ENCODE data around the gene MTIF2.
"Not testable (repeated sequence)": the region's sequence is repeated elsewhere in the genome, so short reads cannot be mapped to it uniquely, and the experiment has no call there.

MTIF2 gene

GRCh38 chr2:55245411-55245810 lies 23.6 kb downstream of the MTIF2 start:
- H3K4me3 ChIP-seq, result no peak overlapping the region
- no peak overlapping the region for H3K27ac ChIP-seq
- H3K36me3 ChIP-seq, result peaks cover 36 to 90% (median 60%) of the 10 kb centered on the region in 3 donors
- H3K9me3 ChIP-seq, result no peaks in the 10 kb centered on the region
- TF ChIP-seq CTCF (IDR thresholded peaks at IDR 0.05), result no peak
- H3K27me3 ChIP-seq, result no peaks in the 10 kb centered on the region
- H3K4me1 ChIP-seq, result no peaks in the 10 kb centered on the region
- intact Hi-C loops (cut with DNase I; ENCODE audit: low total_unique reads), result no loop called here
- DNase-seq, result no peak

- H3K27me3 ChIP-seq, result no peaks in the 10 kb centered on the region
- no peak overlapping the region for H3K4me3 ChIP-seq
- H3K27ac ChIP-seq, result no peak overlapping the region
- H3K4me1 ChIP-seq, result no peaks in the 10 kb centered on the region
- intact Hi-C loops (cut with DNase I; ENCODE audit: low total_unique reads), result no loop called here
- TF ChIP-seq CTCF (IDR thresholded peaks at IDR 0.05), result no peak
- H3K9me3 ChIP-seq, result no peaks in the 10 kb centered on the region
- peaks cover 34 to 88% (median 58%) of the 10 kb centered on the region in 3 donors for H3K36me3 ChIP-seq
- no peak for DNase-seq
Observed at GRCh38 chr2:55242617-55243016, 26.4 kb downstream of the MTIF2 start.

GRCh38 chr2:55241582-55241981 lies 27.4 kb downstream of the MTIF2 start:
- H3K4me1 ChIP-seq; H3K27ac ChIP-seq; DNase-seq; intact Hi-C loops (cut with DNase I; ENCODE audit: low total_unique reads); H3K27me3 ChIP-seq; H3K9me3 ChIP-seq; H3K4me3 ChIP-seq: not testable (repeated sequence)
- peaks cover 39 to 85% (median 61%) of the 10 kb centered on the region in 3 donors for H3K36me3 ChIP-seq

GRCh38 chr2:55239656-55240222 lies 29.3 kb downstream of the MTIF2 start:
- no peak for DNase-seq
- intact Hi-C loops (cut with DNase I; ENCODE audit: low total_unique reads), result loop anchor here (10.0 kb wide), 1 partner anchor 185 kb away; no protein-coding TSS in a partner anchor
- no peaks in the 10 kb centered on the region for H3K9me3 ChIP-seq
- H3K4me1 ChIP-seq, result peaks cover 0 to 6% (median 0%) of the 10 kb centered on the region in 4 donors
- H3K4me3 ChIP-seq, result no peak overlapping the region
- no peak overlapping the region for H3K27ac ChIP-seq
- TF ChIP-seq CTCF (IDR thresholded peaks at IDR 0.05), result no peak
- no peaks in the 10 kb centered on the region for H3K27me3 ChIP-seq
- H3K36me3 ChIP-seq, result peaks cover 52 to 85% (median 78%) of the 10 kb centered on the region in 3 donors

- no peak overlapping the region for H3K27ac ChIP-seq
- no peak for DNase-seq
- H3K9me3 ChIP-seq, result no peaks in the 10 kb centered on the region
Observed at GRCh38 chr2:55236992-55237543, 32.0 kb downstream of the MTIF2 start.

More at GRCh38 chr2:55236992-55237543, 32.0 kb downstream of the MTIF2 start:
- no peak overlapping the region for H3K4me3 ChIP-seq
- intact Hi-C loops (cut with DNase I; ENCODE audit: low total_unique reads), result loop anchor here (10.0 kb wide), 1 partner anchor 188 kb away; no protein-coding TSS in a partner anchor
- peaks cover 0 to 22% (median 16%) of the 10 kb centered on the region in 4 donors for H3K4me1 ChIP-seq
- peaks cover 49 to 68% (median 67%) of the 10 kb centered on the region in 3 donors for H3K36me3 ChIP-seq
- H3K27me3 ChIP-seq, result no peaks in the 10 kb centered on the region
- TF ChIP-seq CTCF (IDR thresholded peaks at IDR 0.05), result no peak
